ENCODE data around the gene RBPMS2. TPM values are rescaled to one million over a fixed set of nuclear protein-coding genes. Genes with fewer than 3 reads are reported as not detected.
A peak's percentile ranks its signal among the peaks of the same experiment; 100 is the strongest.

RBPMS2 gene
- total and polyA plus RNA-seq, 2 of the 8 experiments (the other 6 are each of a cell fraction or from before 2014, with no cell fraction given): 55.8 to 238 TPM

DNA sequence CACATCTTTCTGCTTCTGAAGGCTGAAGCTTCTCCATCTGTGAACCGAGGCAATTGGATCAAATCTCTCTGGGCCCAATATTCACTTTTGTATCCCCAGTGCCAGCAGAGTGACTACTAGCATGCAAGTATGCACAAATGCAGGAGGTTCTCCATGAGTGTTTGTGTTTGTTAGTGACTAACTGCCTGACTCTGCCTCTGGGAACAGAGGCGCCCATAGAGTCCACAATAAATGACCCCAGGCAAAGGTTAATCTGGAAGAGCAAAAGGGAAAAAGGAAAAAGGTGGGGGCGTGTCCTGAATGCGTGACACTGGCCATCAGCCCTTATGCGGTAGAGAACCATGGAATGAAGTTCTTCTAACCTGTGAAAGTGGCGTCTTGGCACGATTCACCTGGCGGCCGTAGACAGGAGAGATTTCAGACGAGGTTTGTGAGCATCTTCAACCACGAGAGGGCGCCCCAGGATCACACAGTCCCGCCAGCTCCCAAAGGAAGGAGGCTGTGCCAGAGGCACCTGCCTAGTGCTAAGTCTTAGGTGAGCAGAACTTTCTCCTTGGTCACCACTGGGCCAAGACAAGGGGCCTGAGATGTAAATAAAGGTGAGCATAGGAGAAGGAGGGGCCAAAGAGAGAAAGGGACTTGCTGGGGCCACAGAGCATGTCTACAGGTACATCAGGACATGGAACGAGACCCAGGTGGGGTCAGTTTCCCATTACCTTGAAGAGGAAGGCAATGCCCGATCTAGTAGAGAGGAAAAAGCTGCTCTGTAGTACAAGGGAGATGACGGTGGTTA, 44.2 kb downstream of the RBPMS2 start:
- FAIRE-seq (no peak), DNase-seq (ENCODE audit: low read depth in 1 of 2, low spot score in 2 of 2) (peak; percentile 69 to 97)
- no peak overlapping the region for H3K27ac ChIP-seq (ENCODE audit: low read depth, low read length)
- H2BK5ac ChIP-seq (ENCODE audit: low read depth, low read length): peak overlapping the region; percentile 72
- 46% methylated on average over 16 of the region's 16 CpGs; no CpG with 5 or more reads in 1 of the 2 experiments for WGBS, 2 experiments (ENCODE audit: extremely low coverage in 1 of 2, insufficient coverage in 1 of 2, insufficient read length in 1 of 2, insufficient replicate concordance in 2 of 2, low coverage in 1 of 2, low lambda C conversion rate in 2 of 2, missing lambda C conversion rate in 1 of 2)
- no peaks in the 10 kb centered on the region for H3K9me3 ChIP-seq (ENCODE audit: insufficient read depth in 2 of 2, low read depth in 1 of 2, low read length in 1 of 2)
- H2BK15ac ChIP-seq (ENCODE audit: low read length): peak overlapping the region; percentile 6; the same call in 1 of the 2 replicates
- no peak overlapping the region for H2AK5ac ChIP-seq (ENCODE audit: low read depth, low read length)
- H3K14ac ChIP-seq (ENCODE audit: insufficient read length): no peak overlapping the region
- no peak overlapping the region for H3K23ac ChIP-seq (ENCODE audit: insufficient read length)
- peak overlapping the region; percentile 27; the same call in 1 of the 2 replicates for H2BK20ac ChIP-seq (ENCODE audit: low read length)
- no peak overlapping the region for H2AFZ ChIP-seq (ENCODE audit: low read length)
- H3K56ac ChIP-seq (replicated peaks; ENCODE audit: insufficient read length, low read depth, low read length): peak overlapping the region; percentile 77
- ChIA-PET POLR2A (ENCODE audit: partially characterized antibody) (interaction anchor here (0.6 to 59.2 kb wide), 21 partner anchors 12 to 304 kb away, joined by 3 to 1192 read pairs (median 6); partner anchors contain the start of gene PIF1), CTCF (ENCODE audit: partially characterized antibody) (interaction anchor here (0.5 to 46.3 kb wide), 33 partner anchors 10 to 312 kb away, joined by 3 to 883 read pairs (median 4); no protein-coding TSS in a partner anchor)
- peak overlapping the region in 1 of 4 experiments; percentile 36; a peak in 1 of 7 replicates for H3K9ac ChIP-seq (replicated peaks in 1 of 4; ENCODE audit: extremely low read depth in 1 of 4, low read depth in 3 of 4, low read length in 3 of 4)
- peak overlapping the region; percentile 58 for H4K91ac ChIP-seq (replicated peaks; ENCODE audit: insufficient read length, low read length)
- H2BK120ac ChIP-seq (replicated peaks; ENCODE audit: low read depth, low read length): peak overlapping the region; percentile 33
- peak overlapping the region in 1 of 4 experiments; percentile 14; a peak in 1 of 8 replicates for H3K4me3 ChIP-seq (ENCODE audit: extremely low read depth in 1 of 4, insufficient read depth in 2 of 4, low read depth in 3 of 4, low read length in 4 of 4)
- H3K18ac ChIP-seq (ENCODE audit: extremely low read depth, low read length): peak overlapping the region; percentile 49
- peaks cover 2 to 27% (median 10%) of the 10 kb centered on the region in 4 experiments for H3K36me3 ChIP-seq (ENCODE audit: control insufficient read depth in 2 of 4, insufficient read depth in 4 of 4, low read length in 3 of 4)
- H3K23me2 ChIP-seq (ENCODE audit: low read depth, low read length): no peaks in the 10 kb centered on the region
- H3K79me1 ChIP-seq (ENCODE audit: low read depth, low read length): peaks cover 6% of the 10 kb centered on the region; the same call in 1 of the 2 replicates
- no peak overlapping the region for H4K8ac ChIP-seq (ENCODE audit: extremely low read depth, insufficient read depth, low read length)
- H4K5ac ChIP-seq (ENCODE audit: insufficient read length, low read depth, low read length): peak overlapping the region; percentile 25
- peaks cover 2 to 4% of the 10 kb centered on the region in 2 experiments for H4K20me1 ChIP-seq (replicated peaks in 1 of 2; ENCODE audit: control insufficient read depth in 1 of 2, insufficient read depth in 2 of 2, low read length in 2 of 2)
- no peak overlapping the region for H3K4ac ChIP-seq (replicated peaks; ENCODE audit: insufficient read length, low read depth, low read length)
- H3K27me3 ChIP-seq (replicated peaks in 1 of 4; ENCODE audit: control insufficient read depth in 3 of 4, extremely low read depth in 1 of 4, insufficient read depth in 3 of 4, low read length in 3 of 4): no peaks in the 10 kb centered on the region
- H2BK12ac ChIP-seq (ENCODE audit: low read depth, low read length): peak overlapping the region; percentile 52; the same call in 1 of the 2 replicates
- peaks cover 2 to 14% of the 10 kb centered on the region in 2 experiments; a peak in 2 of 4 replicates for H3K79me2 ChIP-seq (ENCODE audit: control insufficient read depth in 1 of 2, insufficient read depth in 2 of 2, low read length in 2 of 2)
- H3K4me1 ChIP-seq (replicated peaks in 1 of 4; ENCODE audit: control insufficient read depth in 3 of 4, insufficient read depth in 4 of 4, low read length in 3 of 4): peaks cover 7 to 14% (median 10%) of the 10 kb centered on the region in 4 experiments
- H3K4me2 ChIP-seq (ENCODE audit: insufficient read depth in 1 of 2, low read depth in 2 of 2, low read length in 2 of 2): peak overlapping the region; percentile 36 to 52; a peak in 2 of 4 replicates
- TF ChIP-seq SIN3A (conservative IDR thresholded peaks at IDR 0.05 in 1 of 2, IDR thresholded peaks at IDR 0.05 in 1 of 2; ENCODE audit: low read depth in 1 of 2, low read length in 2 of 2): peak in 1 of 2 experiments; percentile 37; a peak in 1 of 4 replicates
- TF ChIP-seq ZNF274 (IDR thresholded peaks at IDR 0.05; ENCODE audit: borderline replicate concordance, extremely low read depth, low read length): no peak
- TF ChIP-seq SP4 (IDR thresholded peaks at IDR 0.05; ENCODE audit: low read length): no peak
- no peak for TF ChIP-seq FOSL1 (IDR thresholded peaks at IDR 0.05; ENCODE audit: insufficient read depth, low read depth, low read length)
- no peak for TF ChIP-seq MAFK (IDR thresholded peaks at IDR 0.05; ENCODE audit: low read depth, low read length)
- TF ChIP-seq, protein P1, sequence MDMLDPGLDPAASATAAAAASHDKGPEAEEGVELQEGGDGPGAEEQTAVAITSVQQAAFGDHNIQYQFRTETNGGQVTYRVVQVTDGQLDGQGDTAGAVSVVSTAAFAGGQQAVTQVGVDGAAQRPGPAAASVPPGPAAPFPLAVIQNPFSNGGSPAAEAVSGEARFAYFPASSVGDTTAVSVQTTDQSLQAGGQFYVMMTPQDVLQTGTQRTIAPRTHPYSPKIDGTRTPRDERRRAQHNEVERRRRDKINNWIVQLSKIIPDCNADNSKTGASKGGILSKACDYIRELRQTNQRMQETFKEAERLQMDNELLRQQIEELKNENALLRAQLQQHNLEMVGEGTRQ (IDR thresholded peaks at IDR 0.05; ENCODE audit: low read length): no peak
- TF ChIP-seq BCL11A (IDR thresholded peaks at IDR 0.05; ENCODE audit: low read depth in 2 of 2, low read length in 2 of 2): no peak

Measured in H1 (cell line).